WTC11 (cell line): Measurements from ENCODE around the gene KNG1. TPM values are rescaled to one million over a fixed set of nuclear protein-coding genes. Genes with fewer than 3 reads are reported as not detected.

Experiments
- ATAC-seq: fragments of 200-7000 bp; cut with Tn5 transposase; 2 replicates; pipeline ENCODE4 v1.10.0; 2021; ENCODE audit warnings: mild to moderate bottlenecking, moderate library complexity
- CTCF ChIA-PET: fragments of 300-600 bp; sonication (Branson Sonifier 250); formaldehyde crosslinking; loops from one replicate; lab custom pipeline; 2021; ENCODE audit warnings: antibody characterized with exemption; lab: Charles Lee
- POLR2A ChIA-PET: fragments of 350-600 bp; sonication (Branson Sonifier 250); formaldehyde crosslinking; loops from one replicate; lab custom pipeline; 2021; ENCODE audit warnings: antibody characterized with exemption; lab: Charles Lee
- DNase-seq: peaks from one replicate; pipeline ENCODE4 v3.0.0; 2021; ENCODE audit warnings: low spot score
- H3K27ac Mint-ChIP-seq: 2 replicates; pipeline ENCODE4 v1.8.0; 2021; ENCODE audit warnings: mixed read lengths
- H3K27me3 Mint-ChIP-seq: 2 replicates; pipeline ENCODE4 v1.8.0; 2021; ENCODE audit warnings: low read depth, mild to moderate bottlenecking, moderate library complexity, mixed read lengths
- H3K36me3 Mint-ChIP-seq: 2 replicates; pipeline ENCODE4 v1.8.0; 2021; ENCODE audit warnings: mixed read lengths
- H3K4me1 Mint-ChIP-seq: 2 replicates; pipeline ENCODE4 v1.8.0; 2022; ENCODE audit warnings: mixed read lengths
- H3K4me3 Mint-ChIP-seq: 2 replicates; pipeline ENCODE4 v1.8.0; 2021; ENCODE audit warnings: mild to moderate bottlenecking, moderate library complexity, mixed read lengths
- H3K9me3 Mint-ChIP-seq: 2 replicates; pipeline ENCODE4 v1.8.0; 2021; ENCODE audit warnings: mixed read lengths
- ATF1 ChIP-seq: sonication (generic); formaldehyde crosslinking; IDR thresholded peaks from 2 replicates; pipeline ENCODE4 v1.8.1; 2023; ENCODE audit warnings: mild to moderate bottlenecking, moderate library complexity, missing genetic modification reagents
- GABPB1 ChIP-seq: sonication (generic); formaldehyde crosslinking; IDR thresholded peaks from 2 replicates; pipeline ENCODE4 v1.8.1; 2023; ENCODE audit warnings: mild to moderate bottlenecking, missing genetic modification reagents
- HMGA2 ChIP-seq: fragments of 250-450 bp; sonication (Bioruptor Pico); IDR thresholded peaks from 2 replicates; pipeline ENCODE4 v1.4.0; 2021; ENCODE audit warnings: mild to moderate bottlenecking, moderate library complexity
- IRF2 ChIP-seq: sonication (generic); formaldehyde crosslinking; IDR thresholded peaks from 2 replicates; pipeline ENCODE4 v1.8.0; 2022; ENCODE audit warnings: low read depth, missing genetic modification reagents, borderline replicate concordance
- JAZF1 ChIP-seq: fragments of 250-450 bp; sonication (Bioruptor Pico); IDR thresholded peaks from 2 replicates; pipeline ENCODE4 v1.9.0; 2021; ENCODE audit warnings: moderate library complexity, mild to moderate bottlenecking, inconsistent platforms
- KAT7 ChIP-seq: sonication (generic); formaldehyde crosslinking; IDR thresholded peaks from 2 replicates; pipeline ENCODE4 v1.8.1; 2023; ENCODE audit warnings: missing genetic modification reagents, mild to moderate bottlenecking, borderline replicate concordance
- NR3C1 ChIP-seq: sonication (generic); formaldehyde crosslinking; conservative IDR thresholded peaks from 2 replicates; pipeline ENCODE4 v1.8.1; 2023; ENCODE audit warnings: low read depth, mild to moderate bottlenecking, missing genetic modification reagents
- PRRX2 ChIP-seq: fragments of 250-450 bp; sonication (Bioruptor Pico); IDR thresholded peaks from 2 replicates; pipeline ENCODE4 v1.8.0; 2021; ENCODE audit warnings: mild to moderate bottlenecking
- SOX15 ChIP-seq: fragments of 250-450 bp; sonication (Bioruptor Pico); IDR thresholded peaks from 2 replicates; pipeline ENCODE4 v1.9.0; 2021; ENCODE audit warnings: mild to moderate bottlenecking
- ZBTB21 ChIP-seq: sonication (generic); formaldehyde crosslinking; IDR thresholded peaks from 2 replicates; pipeline ENCODE4 v1.8.1; 2023; ENCODE audit warnings: mild to moderate bottlenecking, missing genetic modification reagents, borderline replicate concordance
- ZNF121 ChIP-seq: sonication (generic); formaldehyde crosslinking; IDR thresholded peaks from 2 replicates; pipeline ENCODE4 v1.8.0; 2023; ENCODE audit warnings: missing genetic modification reagents
- ZNF138 ChIP-seq: sonication (generic); formaldehyde crosslinking; conservative IDR thresholded peaks from 2 replicates; pipeline ENCODE4 v1.8.1; 2022; ENCODE audit warnings: mild to moderate bottlenecking, moderate library complexity, missing genetic modification reagents
- ZNF263 ChIP-seq: sonication (generic); formaldehyde crosslinking; IDR thresholded peaks from 2 replicates; pipeline ENCODE4 v1.8.1; 2022; ENCODE audit warnings: low read depth, mild to moderate bottlenecking, moderate library complexity, missing genetic modification reagents
- ZNF317 ChIP-seq: sonication (generic); formaldehyde crosslinking; IDR thresholded peaks from 2 replicates; pipeline ENCODE4 v1.8.1; 2023; ENCODE audit warnings: low read depth, mild to moderate bottlenecking, moderate library complexity, missing genetic modification reagents, borderline replicate concordance
- ZNF671 ChIP-seq: fragments of 250-450 bp; sonication (Bioruptor Pico); IDR thresholded peaks from 2 replicates; pipeline ENCODE4 v1.8.0; 2021; ENCODE audit warnings: mild to moderate bottlenecking
- total RNA-seq: library from RNA; stranded (reverse); gene quantifications from 3 replicates; pipeline ENCODE4 v1.2.3, GENCODE V29; 2021
- TF ChIP-seq, protein P1 (sequence below): sonication (generic); formaldehyde crosslinking; IDR thresholded peaks from 2 replicates; pipeline ENCODE4 v1.8.1; 2023; ENCODE audit warnings: mild to moderate bottlenecking, missing genetic modification reagents
- TF ChIP-seq, protein P2 (sequence below): fragments of 250-450 bp; sonication (Bioruptor Pico); IDR thresholded peaks from 2 replicates; pipeline ENCODE4 v1.9.0; 2021; ENCODE audit warnings: mild to moderate bottlenecking
- TF ChIP-seq, protein P3 (sequence below): sonication (generic); formaldehyde crosslinking; IDR thresholded peaks from 2 replicates; pipeline ENCODE4 v1.8.1; 2022; ENCODE audit warnings: mild to moderate bottlenecking, missing genetic modification reagents, moderate library complexity, borderline replicate concordance
- TF ChIP-seq, protein P4 (sequence below): sonication (generic); formaldehyde crosslinking; IDR thresholded peaks from 2 replicates; pipeline ENCODE4 v1.8.1; 2022; ENCODE audit warnings: missing genetic modification reagents, borderline replicate concordance

KNG1 gene
- total RNA-seq, 1 experiment from 2014 or later: 0.13 TPM

DNA sequence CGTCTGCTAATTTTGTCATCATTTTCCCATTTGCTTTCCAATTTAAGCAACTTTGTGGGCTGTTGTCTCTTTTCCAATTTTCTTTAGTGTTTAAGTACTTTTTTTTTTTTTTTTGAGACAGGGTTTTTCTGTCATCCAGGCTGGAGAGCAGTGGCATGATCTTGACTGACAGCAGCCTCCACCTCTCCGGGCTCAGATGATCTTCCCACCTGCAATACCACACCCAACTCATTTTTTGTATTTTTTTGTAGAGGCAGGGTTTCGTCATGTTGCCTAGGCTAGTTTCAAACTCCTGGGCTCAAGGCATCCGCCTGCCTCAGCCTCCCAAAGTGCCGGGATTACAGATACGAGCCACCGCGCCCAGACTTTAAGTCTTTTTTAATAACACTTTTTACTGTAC is 40.1 kb downstream of the KNG1 start:
- POLR2A ChIA-PET: no interaction called here
- CTCF ChIA-PET: interaction anchor here (0.7 kb wide), 1 partner anchor 515 kb away, joined by 4 read pairs; no protein-coding TSS in a partner anchor
- TF ChIP-seq PRRX2 (CRISPR knock-in tag) (no peak), ZBTB21 (CRISPR knock-in tag) (no peak), SOX15 (CRISPR knock-in tag) (no peak), ZNF263 (no peak), JAZF1 (CRISPR knock-in tag) (no peak), NR3C1 (CRISPR knock-in tag) (no peak), IRF2 (CRISPR knock-in tag) (no peak)
- Mint-ChIP-seq H3K4me1 (peaks cover 19% of the 10 kb centered on the region), H3K36me3 (no peaks in the 10 kb centered on the region), H3K27me3 (no peaks in the 10 kb centered on the region; the same call in 1 of the 2 replicates), H3K9me3 (no peaks in the 10 kb centered on the region), H3K27ac (no peak overlapping the region), H3K4me3 (no peak overlapping the region)
- no peak for ATAC-seq
- no peak for DNase-seq

DNA sequence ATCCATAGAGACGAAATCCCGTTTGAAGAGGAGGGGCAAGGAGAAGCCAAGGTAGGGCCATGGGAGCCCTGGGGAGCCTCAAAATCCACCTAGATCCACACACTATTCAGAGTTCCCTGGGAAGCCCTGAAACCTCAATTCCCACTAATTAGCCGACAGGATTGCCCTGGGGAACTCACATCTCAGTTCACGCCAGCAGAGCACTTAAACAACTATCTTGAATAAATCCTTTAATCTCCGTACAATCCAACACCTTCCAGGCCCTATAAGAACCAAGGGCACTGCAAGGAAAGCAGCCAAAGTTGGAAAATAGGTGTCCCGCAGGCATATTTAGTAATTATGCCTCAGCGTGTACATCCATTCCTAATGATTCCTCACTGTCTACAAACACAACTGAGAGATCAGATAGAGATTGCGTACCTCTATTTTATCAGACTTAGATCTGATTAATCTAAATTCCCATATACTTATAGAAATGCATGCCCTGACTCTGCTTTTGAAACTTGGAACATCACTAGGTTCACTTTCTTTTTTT is 40.6 kb downstream of the KNG1 start:
- no peak for DNase-seq

More for the DNA sequence above, 40.6 kb downstream of the KNG1 start:
- Mint-ChIP-seq H3K27ac (no peak overlapping the region), H3K9me3 (no peaks in the 10 kb centered on the region), H3K4me3 (no peak overlapping the region), H3K27me3 (no peaks in the 10 kb centered on the region; the same call in 1 of the 2 replicates), H3K4me1 (peaks cover 19% of the 10 kb centered on the region), H3K36me3 (no peaks in the 10 kb centered on the region)
- no peak for ATAC-seq
- TF ChIP-seq, protein P1, sequence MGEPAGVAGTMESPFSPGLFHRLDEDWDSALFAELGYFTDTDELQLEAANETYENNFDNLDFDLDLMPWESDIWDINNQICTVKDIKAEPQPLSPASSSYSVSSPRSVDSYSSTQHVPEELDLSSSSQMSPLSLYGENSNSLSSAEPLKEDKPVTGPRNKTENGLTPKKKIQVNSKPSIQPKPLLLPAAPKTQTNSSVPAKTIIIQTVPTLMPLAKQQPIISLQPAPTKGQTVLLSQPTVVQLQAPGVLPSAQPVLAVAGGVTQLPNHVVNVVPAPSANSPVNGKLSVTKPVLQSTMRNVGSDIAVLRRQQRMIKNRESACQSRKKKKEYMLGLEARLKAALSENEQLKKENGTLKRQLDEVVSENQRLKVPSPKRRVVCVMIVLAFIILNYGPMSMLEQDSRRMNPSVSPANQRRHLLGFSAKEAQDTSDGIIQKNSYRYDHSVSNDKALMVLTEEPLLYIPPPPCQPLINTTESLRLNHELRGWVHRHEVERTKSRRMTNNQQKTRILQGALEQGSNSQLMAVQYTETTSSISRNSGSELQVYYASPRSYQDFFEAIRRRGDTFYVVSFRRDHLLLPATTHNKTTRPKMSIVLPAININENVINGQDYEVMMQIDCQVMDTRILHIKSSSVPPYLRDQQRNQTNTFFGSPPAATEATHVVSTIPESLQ (CRISPR knock-in tag): no peak
- no peak for TF ChIP-seq ZNF138 (CRISPR knock-in tag)
- TF ChIP-seq ZNF121 (CRISPR knock-in tag): no peak
- TF ChIP-seq, protein P2, sequence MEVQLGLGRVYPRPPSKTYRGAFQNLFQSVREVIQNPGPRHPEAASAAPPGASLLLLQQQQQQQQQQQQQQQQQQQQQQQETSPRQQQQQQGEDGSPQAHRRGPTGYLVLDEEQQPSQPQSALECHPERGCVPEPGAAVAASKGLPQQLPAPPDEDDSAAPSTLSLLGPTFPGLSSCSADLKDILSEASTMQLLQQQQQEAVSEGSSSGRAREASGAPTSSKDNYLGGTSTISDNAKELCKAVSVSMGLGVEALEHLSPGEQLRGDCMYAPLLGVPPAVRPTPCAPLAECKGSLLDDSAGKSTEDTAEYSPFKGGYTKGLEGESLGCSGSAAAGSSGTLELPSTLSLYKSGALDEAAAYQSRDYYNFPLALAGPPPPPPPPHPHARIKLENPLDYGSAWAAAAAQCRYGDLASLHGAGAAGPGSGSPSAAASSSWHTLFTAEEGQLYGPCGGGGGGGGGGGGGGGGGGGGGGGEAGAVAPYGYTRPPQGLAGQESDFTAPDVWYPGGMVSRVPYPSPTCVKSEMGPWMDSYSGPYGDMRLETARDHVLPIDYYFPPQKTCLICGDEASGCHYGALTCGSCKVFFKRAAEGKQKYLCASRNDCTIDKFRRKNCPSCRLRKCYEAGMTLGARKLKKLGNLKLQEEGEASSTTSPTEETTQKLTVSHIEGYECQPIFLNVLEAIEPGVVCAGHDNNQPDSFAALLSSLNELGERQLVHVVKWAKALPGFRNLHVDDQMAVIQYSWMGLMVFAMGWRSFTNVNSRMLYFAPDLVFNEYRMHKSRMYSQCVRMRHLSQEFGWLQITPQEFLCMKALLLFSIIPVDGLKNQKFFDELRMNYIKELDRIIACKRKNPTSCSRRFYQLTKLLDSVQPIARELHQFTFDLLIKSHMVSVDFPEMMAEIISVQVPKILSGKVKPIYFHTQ (CRISPR knock-in tag): no peak
- no peak for TF ChIP-seq KAT7 (CRISPR knock-in tag)
- no peak for TF ChIP-seq ZNF317 (CRISPR knock-in tag)
- no peak for TF ChIP-seq ZNF671 (CRISPR knock-in tag)
- TF ChIP-seq, protein P3, sequence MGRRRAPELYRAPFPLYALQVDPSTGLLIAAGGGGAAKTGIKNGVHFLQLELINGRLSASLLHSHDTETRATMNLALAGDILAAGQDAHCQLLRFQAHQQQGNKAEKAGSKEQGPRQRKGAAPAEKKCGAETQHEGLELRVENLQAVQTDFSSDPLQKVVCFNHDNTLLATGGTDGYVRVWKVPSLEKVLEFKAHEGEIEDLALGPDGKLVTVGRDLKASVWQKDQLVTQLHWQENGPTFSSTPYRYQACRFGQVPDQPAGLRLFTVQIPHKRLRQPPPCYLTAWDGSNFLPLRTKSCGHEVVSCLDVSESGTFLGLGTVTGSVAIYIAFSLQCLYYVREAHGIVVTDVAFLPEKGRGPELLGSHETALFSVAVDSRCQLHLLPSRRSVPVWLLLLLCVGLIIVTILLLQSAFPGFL (CRISPR knock-in tag): no peak
- no peak for TF ChIP-seq GABPB1 (CRISPR knock-in tag)
- no peak for TF ChIP-seq HMGA2 (CRISPR knock-in tag)
- TF ChIP-seq ATF1 (CRISPR knock-in tag): no peak
- TF ChIP-seq, protein P4, sequence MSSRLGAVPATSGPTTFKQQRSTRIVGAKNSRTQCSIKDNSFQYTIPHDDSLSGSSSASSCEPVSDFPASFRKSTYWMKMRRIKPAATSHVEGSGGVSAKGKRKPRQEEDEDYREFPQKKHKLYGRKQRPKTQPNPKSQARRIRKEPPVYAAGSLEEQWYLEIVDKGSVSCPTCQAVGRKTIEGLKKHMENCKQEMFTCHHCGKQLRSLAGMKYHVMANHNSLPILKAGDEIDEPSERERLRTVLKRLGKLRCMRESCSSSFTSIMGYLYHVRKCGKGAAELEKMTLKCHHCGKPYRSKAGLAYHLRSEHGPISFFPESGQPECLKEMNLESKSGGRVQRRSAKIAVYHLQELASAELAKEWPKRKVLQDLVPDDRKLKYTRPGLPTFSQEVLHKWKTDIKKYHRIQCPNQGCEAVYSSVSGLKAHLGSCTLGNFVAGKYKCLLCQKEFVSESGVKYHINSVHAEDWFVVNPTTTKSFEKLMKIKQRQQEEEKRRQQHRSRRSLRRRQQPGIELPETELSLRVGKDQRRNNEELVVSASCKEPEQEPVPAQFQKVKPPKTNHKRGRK (CRISPR knock-in tag): no peak
- POLR2A ChIA-PET: no interaction called here
- CTCF ChIA-PET: no interaction called here
